ENCODE measurements around the gene SNAPC2. TPM values are rescaled to one million over a fixed set of nuclear protein-coding genes. Genes with fewer than 3 reads are reported as not detected.

SNAPC2 gene
- total and polyA plus RNA-seq, 2 of the 13 experiments (the other 11 are each of a cell fraction or from before 2014, with no cell fraction given): 10.2 to 12.7 TPM

DNA sequence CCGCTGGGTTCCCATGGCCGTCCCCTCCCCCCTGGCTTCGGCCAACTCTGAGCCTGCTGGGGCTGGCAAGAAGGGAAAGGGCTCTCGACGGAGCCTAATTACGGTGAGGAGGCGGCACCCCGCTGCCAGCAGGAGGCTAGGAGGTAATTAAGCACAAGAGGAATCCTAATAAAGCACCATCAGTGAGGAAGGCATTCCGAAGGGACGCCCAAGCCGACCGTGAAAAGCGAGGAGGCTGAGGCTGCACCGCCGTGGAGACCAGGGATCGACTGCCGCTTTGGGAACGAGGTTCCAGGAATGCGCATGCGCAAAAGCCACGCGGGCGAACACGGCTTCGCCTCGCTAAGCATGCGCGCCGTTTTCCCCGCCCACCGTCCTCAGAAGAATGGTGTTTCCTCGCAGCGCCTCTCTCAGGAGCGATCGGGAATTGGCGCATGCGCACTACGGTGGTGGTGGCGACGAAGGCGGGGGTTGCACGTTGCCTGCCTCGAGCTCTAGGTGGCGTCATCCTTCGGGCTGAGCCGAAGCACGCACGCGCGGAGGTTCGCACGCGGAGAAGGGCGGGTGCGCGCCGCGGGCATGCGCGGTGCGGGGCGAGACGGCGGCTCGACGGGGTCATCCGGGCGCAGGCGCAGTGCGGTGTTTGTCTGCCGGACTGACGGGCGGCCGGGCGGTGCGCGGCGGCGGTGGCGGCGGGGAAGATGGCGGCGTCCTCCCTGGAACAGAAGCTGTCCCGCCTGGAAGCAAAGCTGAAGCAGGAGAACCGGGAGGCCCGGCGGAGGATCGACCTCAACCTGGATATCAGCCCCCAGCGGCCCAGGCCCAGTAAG is 16.7 kb upstream of the SNAPC2 start, which contains the start of gene MAP2K7 (continued):
- TF ChIP-seq, protein P1, sequence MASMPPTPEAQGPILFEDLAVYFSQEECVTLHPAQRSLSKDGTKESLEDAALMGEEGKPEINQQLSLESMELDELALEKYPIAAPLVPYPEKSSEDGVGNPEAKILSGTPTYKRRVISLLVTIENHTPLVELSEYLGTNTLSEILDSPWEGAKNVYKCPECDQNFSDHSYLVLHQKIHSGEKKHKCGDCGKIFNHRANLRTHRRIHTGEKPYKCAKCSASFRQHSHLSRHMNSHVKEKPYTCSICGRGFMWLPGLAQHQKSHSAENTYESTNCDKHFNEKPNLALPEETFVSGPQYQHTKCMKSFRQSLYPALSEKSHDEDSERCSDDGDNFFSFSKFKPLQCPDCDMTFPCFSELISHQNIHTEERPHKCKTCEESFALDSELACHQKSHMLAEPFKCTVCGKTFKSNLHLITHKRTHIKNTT (CRISPR knock-in tag; IDR thresholded peaks at IDR 0.05): no peak
- TF ChIP-seq ZFYVE20 (CRISPR knock-in tag; IDR thresholded peaks at IDR 0.05; ENCODE audit: borderline replicate concordance, low read depth): no peak
- TF ChIP-seq ZBTB7A (CRISPR knock-in tag; IDR thresholded peaks at IDR 0.05): no peak; the same call in none of the 2 replicates
- peak; percentile 65; the same call in 1 of the 2 replicates for TF ChIP-seq ZNF567 (CRISPR knock-in tag; IDR thresholded peaks at IDR 0.05; ENCODE audit: borderline replicate concordance)
- no peak; the same call in 1 of the 2 replicates for TF ChIP-seq ZNF563 (CRISPR knock-in tag; IDR thresholded peaks at IDR 0.05)
- peak; percentile 84 for TF ChIP-seq ZNF33B (CRISPR knock-in tag; IDR thresholded peaks at IDR 0.05)
- TF ChIP-seq, protein P2, sequence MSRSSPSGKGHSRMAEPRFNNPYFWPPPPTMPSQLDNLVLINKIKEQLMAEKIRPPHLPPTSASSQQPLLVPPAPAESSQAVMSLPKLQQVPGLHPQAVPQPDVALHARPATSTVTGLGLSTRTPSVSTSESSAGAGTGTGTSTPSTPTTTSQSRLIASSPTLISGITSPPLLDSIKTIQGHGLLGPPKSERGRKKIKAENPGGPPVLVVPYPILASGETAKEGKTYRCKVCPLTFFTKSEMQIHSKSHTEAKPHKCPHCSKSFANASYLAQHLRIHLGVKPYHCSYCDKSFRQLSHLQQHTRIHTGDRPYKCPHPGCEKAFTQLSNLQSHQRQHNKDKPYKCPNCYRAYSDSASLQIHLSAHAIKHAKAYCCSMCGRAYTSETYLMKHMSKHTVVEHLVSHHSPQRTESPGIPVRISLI (CRISPR knock-in tag; IDR thresholded peaks at IDR 0.05; ENCODE audit: borderline replicate concordance): peak; percentile 52; the same call in 1 of the 2 replicates
- peak; percentile 32; the same call in 1 of the 2 replicates for TF ChIP-seq ZNF782 (CRISPR knock-in tag; IDR thresholded peaks at IDR 0.05; ENCODE audit: borderline replicate concordance)
- 0 out of 2 replicates have a peak, but pooled peaks have one; percentile 64 for TF ChIP-seq CC2D1A (CRISPR knock-in tag; IDR thresholded peaks at IDR 0.05)
- peak; percentile 83 for TF ChIP-seq ARNT2 (CRISPR knock-in tag; IDR thresholded peaks at IDR 0.05; ENCODE audit: low read depth)
- TF ChIP-seq KLF16 (CRISPR knock-in tag; IDR thresholded peaks at IDR 0.05): peak in 1 of 2 experiments; percentile 73; a peak in 2 of 4 replicates
- no peak for TF ChIP-seq GABPA (IDR thresholded peaks at IDR 0.05; ENCODE audit: low read depth, low read length)
- 0 out of 2 replicates have a peak, but pooled peaks have one; percentile 0 for TF ChIP-seq GABPA (CRISPR knock-in tag; IDR thresholded peaks at IDR 0.05; ENCODE audit: low read depth)
- TF ChIP-seq, protein P3, sequence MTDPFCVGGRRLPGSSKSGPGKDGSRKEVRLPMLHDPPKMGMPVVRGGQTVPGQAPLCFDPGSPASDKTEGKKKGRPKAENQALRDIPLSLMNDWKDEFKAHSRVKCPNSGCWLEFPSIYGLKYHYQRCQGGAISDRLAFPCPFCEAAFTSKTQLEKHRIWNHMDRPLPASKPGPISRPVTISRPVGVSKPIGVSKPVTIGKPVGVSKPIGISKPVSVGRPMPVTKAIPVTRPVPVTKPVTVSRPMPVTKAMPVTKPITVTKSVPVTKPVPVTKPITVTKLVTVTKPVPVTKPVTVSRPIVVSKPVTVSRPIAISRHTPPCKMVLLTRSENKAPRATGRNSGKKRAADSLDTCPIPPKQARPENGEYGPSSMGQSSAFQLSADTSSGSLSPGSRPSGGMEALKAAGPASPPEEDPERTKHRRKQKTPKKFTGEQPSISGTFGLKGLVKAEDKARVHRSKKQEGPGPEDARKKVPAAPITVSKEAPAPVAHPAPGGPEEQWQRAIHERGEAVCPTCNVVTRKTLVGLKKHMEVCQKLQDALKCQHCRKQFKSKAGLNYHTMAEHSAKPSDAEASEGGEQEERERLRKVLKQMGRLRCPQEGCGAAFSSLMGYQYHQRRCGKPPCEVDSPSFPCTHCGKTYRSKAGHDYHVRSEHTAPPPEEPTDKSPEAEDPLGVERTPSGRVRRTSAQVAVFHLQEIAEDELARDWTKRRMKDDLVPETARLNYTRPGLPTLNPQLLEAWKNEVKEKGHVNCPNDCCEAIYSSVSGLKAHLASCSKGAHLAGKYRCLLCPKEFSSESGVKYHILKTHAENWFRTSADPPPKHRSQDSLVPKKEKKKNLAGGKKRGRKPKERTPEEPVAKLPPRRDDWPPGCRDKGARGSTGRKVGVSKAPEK (CRISPR knock-in tag; IDR thresholded peaks at IDR 0.05; ENCODE audit: borderline replicate concordance): no peak
- peak; percentile 79 for TF ChIP-seq ZNF430 (CRISPR knock-in tag; IDR thresholded peaks at IDR 0.05)
- peak; percentile 72; the same call in 1 of the 2 replicates for TF ChIP-seq AKAP8 (CRISPR knock-in tag; IDR thresholded peaks at IDR 0.05)
- TF ChIP-seq ZNF564 (CRISPR knock-in tag; IDR thresholded peaks at IDR 0.05): no peak; the same call in 1 of the 2 replicates
- TF ChIP-seq, protein P4, sequence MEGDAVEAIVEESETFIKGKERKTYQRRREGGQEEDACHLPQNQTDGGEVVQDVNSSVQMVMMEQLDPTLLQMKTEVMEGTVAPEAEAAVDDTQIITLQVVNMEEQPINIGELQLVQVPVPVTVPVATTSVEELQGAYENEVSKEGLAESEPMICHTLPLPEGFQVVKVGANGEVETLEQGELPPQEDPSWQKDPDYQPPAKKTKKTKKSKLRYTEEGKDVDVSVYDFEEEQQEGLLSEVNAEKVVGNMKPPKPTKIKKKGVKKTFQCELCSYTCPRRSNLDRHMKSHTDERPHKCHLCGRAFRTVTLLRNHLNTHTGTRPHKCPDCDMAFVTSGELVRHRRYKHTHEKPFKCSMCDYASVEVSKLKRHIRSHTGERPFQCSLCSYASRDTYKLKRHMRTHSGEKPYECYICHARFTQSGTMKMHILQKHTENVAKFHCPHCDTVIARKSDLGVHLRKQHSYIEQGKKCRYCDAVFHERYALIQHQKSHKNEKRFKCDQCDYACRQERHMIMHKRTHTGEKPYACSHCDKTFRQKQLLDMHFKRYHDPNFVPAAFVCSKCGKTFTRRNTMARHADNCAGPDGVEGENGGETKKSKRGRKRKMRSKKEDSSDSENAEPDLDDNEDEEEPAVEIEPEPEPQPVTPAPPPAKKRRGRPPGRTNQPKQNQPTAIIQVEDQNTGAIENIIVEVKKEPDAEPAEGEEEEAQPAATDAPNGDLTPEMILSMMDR (CRISPR knock-in tag; IDR thresholded peaks at IDR 0.05): peak; percentile 99
- TF ChIP-seq, protein P5, sequence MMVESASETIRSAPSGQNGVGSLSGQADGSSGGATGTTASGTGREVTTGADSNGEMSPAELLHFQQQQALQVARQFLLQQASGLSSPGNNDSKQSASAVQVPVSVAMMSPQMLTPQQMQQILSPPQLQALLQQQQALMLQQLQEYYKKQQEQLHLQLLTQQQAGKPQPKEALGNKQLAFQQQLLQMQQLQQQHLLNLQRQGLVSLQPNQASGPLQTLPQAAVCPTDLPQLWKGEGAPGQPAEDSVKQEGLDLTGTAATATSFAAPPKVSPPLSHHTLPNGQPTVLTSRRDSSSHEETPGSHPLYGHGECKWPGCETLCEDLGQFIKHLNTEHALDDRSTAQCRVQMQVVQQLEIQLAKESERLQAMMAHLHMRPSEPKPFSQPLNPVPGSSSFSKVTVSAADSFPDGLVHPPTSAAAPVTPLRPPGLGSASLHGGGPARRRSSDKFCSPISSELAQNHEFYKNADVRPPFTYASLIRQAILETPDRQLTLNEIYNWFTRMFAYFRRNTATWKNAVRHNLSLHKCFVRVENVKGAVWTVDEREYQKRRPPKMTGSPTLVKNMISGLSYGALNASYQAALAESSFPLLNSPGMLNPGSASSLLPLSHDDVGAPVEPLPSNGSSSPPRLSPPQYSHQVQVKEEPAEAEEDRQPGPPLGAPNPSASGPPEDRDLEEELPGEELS (CRISPR knock-in tag; IDR thresholded peaks at IDR 0.05): peak; percentile 30
